ENCODE results near the gene LCLAT1. TPM values are rescaled to one million over a fixed set of nuclear protein-coding genes. Genes with fewer than 3 reads are reported as not detected.

The LCLAT1 gene
- total and polyA plus RNA-seq, 8 donors, result 2.0 to 15.0 (median 9.8) TPM

DNA sequence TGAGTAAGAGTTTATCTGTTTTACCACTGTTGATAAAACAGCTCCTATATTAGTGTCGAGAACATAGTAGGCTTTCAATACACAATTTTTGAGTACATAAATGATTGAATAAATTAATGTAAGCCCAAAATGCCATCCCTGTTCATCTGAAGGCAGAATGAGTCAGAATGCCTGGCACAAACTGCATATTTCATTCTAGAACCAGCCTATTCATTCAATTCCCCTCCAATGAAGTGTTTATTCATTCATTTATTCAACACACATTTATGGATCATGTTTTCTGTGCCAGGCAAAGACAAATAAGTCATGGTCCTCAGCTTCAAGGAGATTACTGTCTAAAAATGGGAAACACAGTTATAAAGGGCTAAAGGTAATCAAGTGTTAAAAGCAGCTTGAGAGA is 22.8 kb upstream of the LCLAT1 start:
- H3K27ac ChIP-seq, result no peak overlapping the region
- intact Hi-C loops (cut with DNase I), result no loop called here
- no peak for ATAC-seq
- TF ChIP-seq, protein P1, sequence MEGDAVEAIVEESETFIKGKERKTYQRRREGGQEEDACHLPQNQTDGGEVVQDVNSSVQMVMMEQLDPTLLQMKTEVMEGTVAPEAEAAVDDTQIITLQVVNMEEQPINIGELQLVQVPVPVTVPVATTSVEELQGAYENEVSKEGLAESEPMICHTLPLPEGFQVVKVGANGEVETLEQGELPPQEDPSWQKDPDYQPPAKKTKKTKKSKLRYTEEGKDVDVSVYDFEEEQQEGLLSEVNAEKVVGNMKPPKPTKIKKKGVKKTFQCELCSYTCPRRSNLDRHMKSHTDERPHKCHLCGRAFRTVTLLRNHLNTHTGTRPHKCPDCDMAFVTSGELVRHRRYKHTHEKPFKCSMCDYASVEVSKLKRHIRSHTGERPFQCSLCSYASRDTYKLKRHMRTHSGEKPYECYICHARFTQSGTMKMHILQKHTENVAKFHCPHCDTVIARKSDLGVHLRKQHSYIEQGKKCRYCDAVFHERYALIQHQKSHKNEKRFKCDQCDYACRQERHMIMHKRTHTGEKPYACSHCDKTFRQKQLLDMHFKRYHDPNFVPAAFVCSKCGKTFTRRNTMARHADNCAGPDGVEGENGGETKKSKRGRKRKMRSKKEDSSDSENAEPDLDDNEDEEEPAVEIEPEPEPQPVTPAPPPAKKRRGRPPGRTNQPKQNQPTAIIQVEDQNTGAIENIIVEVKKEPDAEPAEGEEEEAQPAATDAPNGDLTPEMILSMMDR (IDR thresholded peaks at IDR 0.05), result no peak
- WGBS, 2 donors, result 84 to 94% methylated on average over 1 of the region's 1 CpG
- no peaks in the 10 kb centered on the region for H3K36me3 ChIP-seq
- H3K4me3 ChIP-seq, result no peak overlapping the region
- H3K27me3 ChIP-seq, result no peaks in the 10 kb centered on the region
- no peak for FAIRE-seq
- no peaks in the 10 kb centered on the region for H3K4me1 ChIP-seq
- H3K9me3 ChIP-seq, result no peaks in the 10 kb centered on the region
- DNase-seq, result no peak

DNA sequence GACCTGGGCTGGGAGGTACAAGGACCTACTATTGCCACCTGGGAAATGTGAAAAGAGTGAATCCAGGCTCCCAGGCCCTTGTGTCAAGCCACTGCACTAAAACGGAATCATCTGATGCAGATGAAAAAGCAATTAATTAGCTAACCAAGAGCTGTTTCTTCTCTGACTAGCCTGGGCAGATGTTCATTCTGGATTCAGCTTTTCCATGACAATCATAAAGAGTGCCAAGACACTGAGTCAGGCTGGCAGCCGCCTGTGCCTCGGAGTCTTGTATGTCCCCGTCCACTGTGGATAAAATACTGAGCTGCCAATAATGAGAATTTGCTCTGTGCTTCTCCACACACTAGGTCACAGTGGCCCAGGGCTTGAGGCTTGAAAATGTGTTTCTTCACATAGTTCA is 21.7 kb upstream of the LCLAT1 start:
- ATAC-seq (no peak), DNase-seq (no peak), FAIRE-seq (no peak)
- no peak overlapping the region for H3K27ac ChIP-seq
- H3K36me3 ChIP-seq, result no peaks in the 10 kb centered on the region
- H3K4me1 ChIP-seq, result no peaks in the 10 kb centered on the region
- WGBS, 2 donors, result 86 to 94% methylated on average over 4 of the region's 4 CpGs
- no peak overlapping the region for H3K4me3 ChIP-seq
- TF ChIP-seq, protein P1 (IDR thresholded peaks at IDR 0.05), result no peak
- no peaks in the 10 kb centered on the region for H3K27me3 ChIP-seq
- H3K9me3 ChIP-seq, result no peaks in the 10 kb centered on the region
- intact Hi-C loops (cut with DNase I), result no loop called here

DNA sequence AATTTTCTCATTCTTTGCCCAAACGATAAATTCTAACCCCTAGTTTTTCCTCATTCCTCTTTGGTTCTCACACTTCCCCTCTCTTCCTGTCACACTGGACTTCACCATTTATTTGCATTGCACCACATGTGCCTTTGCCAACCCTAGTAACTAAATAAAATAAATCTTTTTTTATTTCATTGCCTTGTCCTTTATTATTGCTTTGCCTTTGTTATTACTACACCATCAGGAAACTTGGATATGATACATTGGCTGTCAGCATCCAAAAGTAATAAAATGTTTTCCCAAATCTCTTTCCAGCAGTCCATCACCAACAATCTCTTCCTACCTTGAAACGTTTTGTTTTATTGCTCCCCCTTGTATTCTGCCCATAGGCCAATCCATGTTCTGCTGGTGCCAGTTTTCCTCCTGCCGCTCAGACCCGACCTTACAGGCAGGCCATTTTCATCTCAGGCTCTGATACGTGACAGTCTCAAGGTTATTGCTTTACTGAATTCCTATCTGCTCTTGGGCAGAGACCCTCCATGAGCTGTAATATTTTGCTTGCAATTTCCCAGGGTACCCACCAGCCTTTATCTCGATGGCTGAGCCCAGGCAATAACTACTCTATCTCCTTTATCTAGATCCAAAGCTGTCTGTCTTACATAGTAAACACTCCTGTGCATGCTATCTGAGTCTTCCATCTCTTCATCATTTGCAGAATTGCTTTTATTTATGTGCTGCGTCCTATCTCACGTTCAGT is 19.3 kb upstream of the LCLAT1 start:
- FAIRE-seq (no peak), ATAC-seq (no peak), DNase-seq (no peak)
- Histone ChIP-seq H3K4me3 (no peak overlapping the region), H3K4me1 (no peaks in the 10 kb centered on the region), H3K36me3 (no peaks in the 10 kb centered on the region), H3K27me3 (no peaks in the 10 kb centered on the region), H3K9me3 (no peaks in the 10 kb centered on the region), H3K27ac (no peak overlapping the region)
- intact Hi-C loops (cut with DNase I), result no loop called here
- WGBS, 2 donors, result 70 to 71% methylated on average over 8 of the region's 8 CpGs
- TF ChIP-seq, protein P1 (IDR thresholded peaks at IDR 0.05), result no peak

DNA sequence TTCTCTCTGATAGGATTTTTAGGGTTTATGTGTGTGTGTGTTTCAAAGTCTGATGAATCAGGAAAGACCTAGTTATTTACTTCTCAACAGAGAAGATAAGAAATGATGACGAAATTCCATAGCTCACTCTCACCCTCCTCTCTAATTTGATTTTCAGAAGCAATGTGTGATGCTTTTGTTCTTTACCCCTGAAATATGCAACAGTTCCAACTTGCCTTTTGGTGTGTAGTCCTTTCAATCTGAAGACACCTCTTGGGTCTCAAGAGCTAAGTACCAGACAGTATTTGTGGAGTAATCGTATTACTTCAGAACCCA is 18.7 kb upstream of the LCLAT1 start:
- no peak for FAIRE-seq
- Histone ChIP-seq H3K36me3 (no peaks in the 10 kb centered on the region), H3K4me3 (no peak overlapping the region), H3K27me3 (no peaks in the 10 kb centered on the region), H3K27ac (no peak overlapping the region), H3K4me1 (no peaks in the 10 kb centered on the region), H3K9me3 (no peaks in the 10 kb centered on the region)
- intact Hi-C loops (cut with DNase I), result no loop called here
- ATAC-seq, result no peak
- TF ChIP-seq, protein P1 (IDR thresholded peaks at IDR 0.05), result no peak
- 71 to 76% methylated on average over 2 of the region's 2 CpGs for WGBS, 2 donors
- DNase-seq, result no peak

DNA sequence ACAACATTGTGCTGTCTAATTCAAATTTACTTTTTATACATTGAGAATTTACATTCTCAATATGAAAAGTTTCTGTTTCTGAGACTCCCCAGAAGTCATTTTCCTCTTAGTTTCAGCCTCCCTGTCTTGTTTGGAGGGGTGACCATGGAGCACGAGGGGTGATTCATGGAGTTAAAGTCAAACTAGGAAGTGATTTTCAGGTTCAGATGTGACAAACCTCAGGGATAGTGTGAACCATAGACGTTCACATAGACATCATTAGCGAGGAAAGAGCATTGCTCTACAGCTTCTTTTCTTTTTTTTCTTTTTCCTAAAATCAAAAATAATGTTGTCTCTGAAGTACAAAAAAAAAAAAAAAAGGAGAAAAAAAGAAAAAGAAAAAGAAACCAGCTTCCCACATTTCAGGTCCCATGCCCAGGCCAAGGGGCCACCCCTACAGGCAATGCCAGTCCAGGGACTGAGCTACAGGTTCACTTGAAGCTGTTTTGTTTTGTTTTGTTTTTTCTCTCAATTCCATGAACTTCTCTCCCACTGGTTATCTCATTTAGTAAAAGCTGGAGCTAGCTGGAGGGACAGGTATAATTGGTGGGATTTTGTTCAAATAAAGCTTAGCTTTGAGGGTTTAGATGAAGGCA is 18.1 kb upstream of the LCLAT1 start:
- Histone ChIP-seq H3K9me3 (no peaks in the 10 kb centered on the region), H3K4me3 (no peak overlapping the region), H3K27ac (no peak overlapping the region), H3K36me3 (no peaks in the 10 kb centered on the region), H3K27me3 (no peaks in the 10 kb centered on the region), H3K4me1 (no peaks in the 10 kb centered on the region)
- FAIRE-seq (no peak), DNase-seq (no peak), ATAC-seq (no peak)
- WGBS, 2 donors, result 88 to 90% methylated on average over 3 of the region's 3 CpGs
- intact Hi-C loops (cut with DNase I), result no loop called here
- TF ChIP-seq, protein P1 (IDR thresholded peaks at IDR 0.05), result no peak

All from pancreas (tissue), 10 donors.